Astrocyte of the cerebellum (primary cell): ENCODE data around the gene FCRL6.

Experiments
- DNase-seq: peaks from one replicate; pipeline ENCODE4 v3.0.0-alpha.2; 2011; ENCODE audit warnings: low read depth
- H3K4me3 ChIP-seq: 2 replicates; pipeline ENCODE4 v1.5.1; 2011; ENCODE audit warnings: mild to moderate bottlenecking, low read depth, low read length, moderate library complexity
- in situ Hi-C: cut with HindIII; loops from 2 replicates; pipeline ENCODE4 v1.10.0; 2017; ENCODE audit warnings: low sequenced_read_pairs
- TF ChIP-seq, protein P1 (sequence below): IDR thresholded peaks from 2 replicates; pipeline ENCODE4 v1.5.1; 2012; ENCODE audit warnings: low read length, low read depth, moderate library complexity, mild to moderate bottlenecking; ENCODE audit errors: missing control alignments

Gene FCRL6

DNA sequence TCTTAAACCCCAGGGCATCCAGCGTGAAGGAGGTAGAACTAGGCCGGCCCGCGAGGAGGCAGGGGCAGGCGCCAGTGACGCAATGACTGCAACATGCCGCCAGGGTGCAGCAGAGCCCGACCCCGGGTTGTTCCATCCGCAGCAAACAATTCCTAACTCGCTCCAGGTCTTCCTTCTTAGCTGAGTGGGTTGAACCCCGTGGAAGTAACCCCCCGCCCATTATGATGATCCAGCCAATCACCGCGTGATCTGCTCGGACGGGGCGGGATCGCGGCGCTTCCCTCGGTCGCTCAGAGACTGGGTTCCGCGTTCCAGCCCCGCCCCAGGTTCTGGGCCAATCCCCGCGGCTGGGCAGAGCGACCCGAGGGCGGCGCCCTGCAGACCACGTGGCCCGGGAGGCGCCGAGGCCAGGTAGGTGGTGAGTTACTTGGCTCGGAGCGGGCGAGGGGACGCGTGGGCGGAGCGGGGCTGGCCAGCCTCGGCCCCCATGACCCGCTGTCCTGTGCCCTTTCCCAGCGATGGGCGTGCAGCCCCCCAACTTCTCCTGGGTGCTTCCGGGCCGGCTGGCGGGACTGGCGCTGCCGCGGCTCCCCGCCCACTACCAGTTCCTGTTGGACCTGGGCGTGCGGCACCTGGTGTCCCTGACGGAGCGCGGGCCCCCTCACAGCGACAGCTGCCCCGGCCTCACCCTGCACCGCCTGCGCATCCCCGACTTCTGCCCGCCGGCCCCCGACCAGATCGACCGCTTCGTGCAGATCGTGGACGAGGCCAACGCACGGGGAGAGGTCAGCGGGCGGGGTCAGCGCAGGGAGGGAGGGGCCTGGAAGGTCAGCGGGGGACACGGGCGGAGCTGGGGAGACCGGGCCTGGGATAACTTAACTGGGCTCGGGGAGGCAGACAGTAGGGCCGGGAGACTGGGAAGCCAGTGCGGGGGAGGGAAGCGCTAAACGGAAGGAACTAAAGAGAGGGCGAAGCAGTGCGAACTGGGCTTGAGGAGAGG, 21.3 kb upstream of the FCRL6 start, which contains the start of gene DUSP23:
DUSP23 (plus strand) TSS at position 380 of the 1,000 bp plus-strand sequence; CDS start at position 519, 139 bp downstream.
- DNase-seq: peak; percentile 95
- in situ Hi-C loops: loop anchor here (25.0 kb wide), 1 partner anchor 231 kb away; no protein-coding TSS in a partner anchor
- H3K4me3 ChIP-seq: peak within 1 kb of the TSS; percentile 69
- TF ChIP-seq, protein P1, sequence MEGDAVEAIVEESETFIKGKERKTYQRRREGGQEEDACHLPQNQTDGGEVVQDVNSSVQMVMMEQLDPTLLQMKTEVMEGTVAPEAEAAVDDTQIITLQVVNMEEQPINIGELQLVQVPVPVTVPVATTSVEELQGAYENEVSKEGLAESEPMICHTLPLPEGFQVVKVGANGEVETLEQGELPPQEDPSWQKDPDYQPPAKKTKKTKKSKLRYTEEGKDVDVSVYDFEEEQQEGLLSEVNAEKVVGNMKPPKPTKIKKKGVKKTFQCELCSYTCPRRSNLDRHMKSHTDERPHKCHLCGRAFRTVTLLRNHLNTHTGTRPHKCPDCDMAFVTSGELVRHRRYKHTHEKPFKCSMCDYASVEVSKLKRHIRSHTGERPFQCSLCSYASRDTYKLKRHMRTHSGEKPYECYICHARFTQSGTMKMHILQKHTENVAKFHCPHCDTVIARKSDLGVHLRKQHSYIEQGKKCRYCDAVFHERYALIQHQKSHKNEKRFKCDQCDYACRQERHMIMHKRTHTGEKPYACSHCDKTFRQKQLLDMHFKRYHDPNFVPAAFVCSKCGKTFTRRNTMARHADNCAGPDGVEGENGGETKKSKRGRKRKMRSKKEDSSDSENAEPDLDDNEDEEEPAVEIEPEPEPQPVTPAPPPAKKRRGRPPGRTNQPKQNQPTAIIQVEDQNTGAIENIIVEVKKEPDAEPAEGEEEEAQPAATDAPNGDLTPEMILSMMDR: peak; percentile 91

DNA sequence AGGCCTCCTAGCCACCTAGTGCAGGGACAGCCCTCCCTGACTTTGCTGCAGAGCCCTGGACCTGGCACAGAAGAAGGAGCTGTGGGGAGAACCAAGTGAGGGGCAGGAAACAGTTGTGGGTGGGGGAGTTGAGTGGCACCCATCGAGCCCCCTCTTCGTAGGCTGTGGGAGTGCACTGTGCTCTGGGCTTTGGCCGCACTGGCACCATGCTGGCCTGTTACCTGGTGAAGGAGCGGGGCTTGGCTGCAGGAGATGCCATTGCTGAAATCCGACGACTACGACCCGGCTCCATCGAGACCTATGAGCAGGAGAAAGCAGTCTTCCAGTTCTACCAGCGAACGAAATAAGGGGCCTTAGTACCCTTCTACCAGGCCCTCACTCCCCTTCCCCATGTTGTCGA, 20.2 kb upstream of the FCRL6 start:
- no peak for DNase-seq
- TF ChIP-seq, protein P1: no peak
- H3K4me3 ChIP-seq: peak overlapping the region; percentile 69
- in situ Hi-C loops: loop anchor here (25.0 kb wide), 1 partner anchor 230 kb away; no protein-coding TSS in a partner anchor

- H3K4me3 ChIP-seq: no peak overlapping the region
- no peak for DNase-seq
- TF ChIP-seq, protein P1: no peak
- in situ Hi-C loops: loop anchor here (25.0 kb wide), 1 partner anchor 229 kb away; no protein-coding TSS in a partner anchor
These were observed 18.4 kb upstream of the FCRL6 start for GRCh38 chr1:159783724-159784123.

DNA sequence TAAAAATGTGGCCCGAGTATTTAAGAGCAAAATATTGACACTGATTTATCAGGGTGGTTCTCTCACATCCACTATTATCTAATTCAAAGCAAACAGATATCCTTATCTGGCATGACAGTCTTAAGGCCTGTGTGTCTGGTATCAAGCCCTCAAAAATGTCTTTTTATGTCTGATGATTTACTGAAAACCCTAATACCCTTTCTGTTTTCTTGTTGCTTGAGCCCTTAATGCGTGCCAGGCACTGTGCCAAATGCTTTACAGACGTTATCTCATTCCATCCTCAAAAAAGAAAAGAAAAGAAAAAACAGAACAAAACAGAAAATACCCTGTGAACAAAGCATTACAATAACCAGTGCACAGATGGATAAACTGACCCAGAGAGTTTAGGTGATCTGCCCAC, 15.7 kb upstream of the FCRL6 start:
- no peak for DNase-seq
- in situ Hi-C loops: loop anchor here (25.0 kb wide), 1 partner anchor 226 kb away; no protein-coding TSS in a partner anchor
- TF ChIP-seq, protein P1: no peak
- H3K4me3 ChIP-seq: no peak overlapping the region

- in situ Hi-C loops: loop anchor here (25.0 kb wide), 1 partner anchor 225 kb away; no protein-coding TSS in a partner anchor
- no peak overlapping the region for H3K4me3 ChIP-seq
- DNase-seq: no peak
- TF ChIP-seq, protein P1: no peak
These were observed 15.2 kb upstream of the FCRL6 start for GRCh38 chr1:159786966-159787365.

DNA sequence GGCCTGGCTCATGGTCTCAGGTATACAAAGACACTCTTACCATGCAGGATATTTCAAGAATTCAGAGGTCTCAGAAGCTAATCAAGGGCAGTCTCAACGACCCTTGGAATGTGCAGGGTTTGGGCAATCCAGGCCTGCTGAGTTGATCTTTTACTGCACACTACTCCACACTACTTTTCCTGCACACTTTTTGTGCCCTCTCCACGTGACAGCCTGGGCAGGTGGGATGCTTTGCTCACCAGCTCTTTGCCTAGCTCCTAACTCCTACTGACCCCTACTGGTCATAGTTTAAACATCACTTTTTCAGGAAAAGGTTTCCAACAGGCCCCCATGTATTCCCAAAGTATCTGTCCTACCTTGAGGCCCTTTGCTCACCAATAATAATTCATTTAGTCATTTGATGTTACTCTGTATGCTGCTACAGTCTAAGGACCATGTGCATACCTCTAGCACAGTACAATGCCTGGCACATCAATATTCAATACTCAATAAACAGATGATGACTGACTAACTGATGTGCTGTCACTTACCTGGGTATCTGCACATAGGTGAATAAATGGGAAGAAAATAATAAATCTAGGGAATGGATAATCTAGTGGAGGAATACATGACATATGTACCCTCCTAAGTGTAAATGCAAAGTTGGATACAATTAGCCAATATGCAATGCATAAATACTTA, 11.8 kb upstream of the FCRL6 start:
- no peak for DNase-seq
- TF ChIP-seq, protein P1: peak; percentile 66
- in situ Hi-C loops: loop anchor here (25.0 kb wide), 1 partner anchor 222 kb away; no protein-coding TSS in a partner anchor
- no peak overlapping the region for H3K4me3 ChIP-seq
